ENCODE measurements around the gene ETFB.
A peak's percentile ranks its signal among the peaks of the same experiment; 100 is the strongest.

Gene ETFB

DNA sequence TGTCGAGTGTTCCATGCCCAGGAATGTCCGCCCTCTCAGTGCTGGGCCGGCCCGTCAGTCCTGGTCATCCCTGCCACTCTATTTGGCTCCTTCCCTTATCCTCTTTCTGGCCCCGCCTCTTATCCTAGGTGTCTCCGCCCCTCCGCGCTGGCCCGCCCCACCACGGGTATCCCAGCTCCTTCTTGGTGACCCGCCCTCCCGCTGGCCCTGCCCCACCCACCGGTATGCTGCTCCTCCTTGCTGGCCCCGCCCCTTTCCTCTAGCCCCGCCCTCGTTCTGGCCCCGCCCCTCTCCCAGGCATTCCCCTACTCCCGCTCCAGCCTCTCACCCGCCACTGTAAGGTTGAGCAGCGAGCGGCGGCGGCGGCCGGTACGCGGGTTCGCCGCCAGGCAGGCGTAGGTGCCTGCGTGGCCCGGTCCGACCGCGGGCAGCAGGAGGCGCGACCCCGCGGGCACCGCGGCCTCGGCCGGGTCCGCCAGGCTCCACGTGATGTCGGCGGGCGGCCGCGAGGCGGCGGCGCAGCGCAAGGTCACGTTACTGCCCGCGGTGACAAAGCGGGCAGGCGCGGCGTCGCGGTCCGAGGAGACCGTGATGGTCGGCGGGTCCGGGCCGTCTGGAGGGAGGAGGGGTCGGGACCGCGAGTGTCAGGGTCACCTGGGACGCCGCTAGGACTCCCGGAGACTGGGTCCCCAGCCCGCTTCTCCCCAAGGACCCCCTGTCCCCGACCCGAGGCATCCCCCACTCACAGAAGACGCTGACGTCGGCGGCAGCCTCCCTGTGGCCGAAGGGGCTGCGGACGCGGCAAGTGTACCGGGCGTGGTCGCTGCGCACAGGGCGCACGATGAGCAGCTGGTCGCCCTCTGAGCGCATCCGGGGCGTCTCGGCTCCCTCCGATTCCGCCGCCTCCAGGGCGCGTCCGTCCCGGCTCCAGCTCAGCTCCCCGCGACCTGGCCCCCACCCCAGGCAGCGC, 26.2 kb downstream of the ETFB start:
- peak overlapping the region; percentile 68 for H3K4me3 ChIP-seq (replicated peaks; ENCODE audit: insufficient read depth, low read length)
- DNase-seq (ENCODE audit: low read depth in 1 of 2, low spot score in 1 of 2): peak; percentile 86 to 98
- no peak overlapping the region for H3K27ac ChIP-seq (replicated peaks)
- TF ChIP-seq SPI1 (IDR thresholded peaks at IDR 0.05; ENCODE audit: borderline replicate concordance, low read depth) (no peak), GABPA (IDR thresholded peaks at IDR 0.05; ENCODE audit: low read depth) (no peak), CTCF (IDR thresholded peaks at IDR 0.05; ENCODE audit: insufficient read depth, low read length) (no peak), POLR2AphosphoS5 (IDR thresholded peaks at IDR 0.05; ENCODE audit: low read depth) (no peak)
- TF ChIP-seq, protein P1, sequence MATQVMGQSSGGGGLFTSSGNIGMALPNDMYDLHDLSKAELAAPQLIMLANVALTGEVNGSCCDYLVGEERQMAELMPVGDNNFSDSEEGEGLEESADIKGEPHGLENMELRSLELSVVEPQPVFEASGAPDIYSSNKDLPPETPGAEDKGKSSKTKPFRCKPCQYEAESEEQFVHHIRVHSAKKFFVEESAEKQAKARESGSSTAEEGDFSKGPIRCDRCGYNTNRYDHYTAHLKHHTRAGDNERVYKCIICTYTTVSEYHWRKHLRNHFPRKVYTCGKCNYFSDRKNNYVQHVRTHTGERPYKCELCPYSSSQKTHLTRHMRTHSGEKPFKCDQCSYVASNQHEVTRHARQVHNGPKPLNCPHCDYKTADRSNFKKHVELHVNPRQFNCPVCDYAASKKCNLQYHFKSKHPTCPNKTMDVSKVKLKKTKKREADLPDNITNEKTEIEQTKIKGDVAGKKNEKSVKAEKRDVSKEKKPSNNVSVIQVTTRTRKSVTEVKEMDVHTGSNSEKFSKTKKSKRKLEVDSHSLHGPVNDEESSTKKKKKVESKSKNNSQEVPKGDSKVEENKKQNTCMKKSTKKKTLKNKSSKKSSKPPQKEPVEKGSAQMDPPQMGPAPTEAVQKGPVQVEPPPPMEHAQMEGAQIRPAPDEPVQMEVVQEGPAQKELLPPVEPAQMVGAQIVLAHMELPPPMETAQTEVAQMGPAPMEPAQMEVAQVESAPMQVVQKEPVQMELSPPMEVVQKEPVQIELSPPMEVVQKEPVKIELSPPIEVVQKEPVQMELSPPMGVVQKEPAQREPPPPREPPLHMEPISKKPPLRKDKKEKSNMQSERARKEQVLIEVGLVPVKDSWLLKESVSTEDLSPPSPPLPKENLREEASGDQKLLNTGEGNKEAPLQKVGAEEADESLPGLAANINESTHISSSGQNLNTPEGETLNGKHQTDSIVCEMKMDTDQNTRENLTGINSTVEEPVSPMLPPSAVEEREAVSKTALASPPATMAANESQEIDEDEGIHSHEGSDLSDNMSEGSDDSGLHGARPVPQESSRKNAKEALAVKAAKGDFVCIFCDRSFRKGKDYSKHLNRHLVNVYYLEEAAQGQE (IDR thresholded peaks at IDR 0.05; ENCODE audit: insufficient replicate concordance, low read depth): no peak
- no peaks in the 10 kb centered on the region for H3K27me3 ChIP-seq (ENCODE audit: insufficient read depth, poor library complexity, severe bottlenecking)

DNA sequence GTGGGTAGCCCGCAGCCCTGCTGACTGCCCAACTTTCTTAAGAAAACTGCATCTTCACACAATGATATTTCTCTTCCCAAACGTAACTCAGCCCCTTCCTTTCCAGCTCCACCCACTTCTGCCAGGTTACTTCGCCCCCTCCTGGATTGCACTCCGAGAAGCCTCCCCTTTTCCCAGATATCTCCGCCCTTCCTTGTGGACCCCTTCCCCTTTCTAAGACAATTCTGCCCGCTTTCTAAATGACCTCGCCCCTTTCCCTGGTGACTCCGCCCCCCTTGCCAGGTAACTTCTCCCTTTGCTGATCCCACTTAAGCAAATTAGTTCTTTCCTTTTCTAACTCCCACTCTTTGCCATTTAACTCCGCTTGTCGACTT, 26.9 kb downstream of the ETFB start:
- peak in 1 of 2 experiments; percentile 23 for DNase-seq (ENCODE audit: low read depth in 1 of 2, low spot score in 1 of 2)
- no peaks in the 10 kb centered on the region for H3K27me3 ChIP-seq (ENCODE audit: insufficient read depth, poor library complexity, severe bottlenecking)
- H3K4me3 ChIP-seq (replicated peaks; ENCODE audit: insufficient read depth, low read length): peak overlapping the region; percentile 68
- TF ChIP-seq POLR2AphosphoS5 (IDR thresholded peaks at IDR 0.05; ENCODE audit: low read depth): no peak
- TF ChIP-seq, protein P1 (IDR thresholded peaks at IDR 0.05; ENCODE audit: insufficient replicate concordance, low read depth): no peak
- no peak for TF ChIP-seq GABPA (IDR thresholded peaks at IDR 0.05; ENCODE audit: low read depth)
- TF ChIP-seq SPI1 (IDR thresholded peaks at IDR 0.05; ENCODE audit: borderline replicate concordance, low read depth): no peak
- TF ChIP-seq CTCF (IDR thresholded peaks at IDR 0.05; ENCODE audit: insufficient read depth, low read length): no peak
- no peak overlapping the region for H3K27ac ChIP-seq (replicated peaks)

- TF ChIP-seq POLR2AphosphoS5 (IDR thresholded peaks at IDR 0.05; ENCODE audit: low read depth): no peak
- no peak for TF ChIP-seq GABPA (IDR thresholded peaks at IDR 0.05; ENCODE audit: low read depth)
- TF ChIP-seq SPI1 (IDR thresholded peaks at IDR 0.05; ENCODE audit: borderline replicate concordance, low read depth): no peak
- TF ChIP-seq CTCF (IDR thresholded peaks at IDR 0.05; ENCODE audit: insufficient read depth, low read length): peak; percentile 31
- Histone ChIP-seq H3K27me3 (ENCODE audit: insufficient read depth, poor library complexity, severe bottlenecking) (no peaks in the 10 kb centered on the region), H3K4me3 (replicated peaks; ENCODE audit: insufficient read depth, low read length) (peak overlapping the region; percentile 68), H3K27ac (replicated peaks) (no peak overlapping the region)
- peak; percentile 45 to 77 for DNase-seq (ENCODE audit: low read depth in 1 of 2, low spot score in 1 of 2)
These were observed 27.4 kb downstream of the ETFB start for GRCh38 chr19:51338563-51339312.
